Skeletal muscle tissue (tissue), 4 donors: ENCODE results near the gene CFDP1. TPM values are rescaled to one million over a fixed set of nuclear protein-coding genes. Genes with fewer than 3 reads are reported as not detected.
"Not testable (repeated sequence)": the region's sequence is repeated elsewhere in the genome, so short reads cannot be mapped to it uniquely, and the experiment has no call there.

Experiments
- H3K27ac ChIP-seq: one replicate; pipeline ENCODE4 v1.7.0; 2013; ENCODE audit warnings: mild to moderate bottlenecking, low read depth, low read length, inconsistent platforms
- H3K27me3 ChIP-seq, 3 donors: one replicate each; pipeline ENCODE4 v1.7.0; 2013; ENCODE audit warnings: low read length in 3 of 3; ENCODE audit not compliant: control insufficient read depth in 3 of 3, insufficient read depth in 3 of 3
- H3K36me3 ChIP-seq, 3 donors: one replicate each; pipeline ENCODE4 v1.7.0; 2013; ENCODE audit warnings: low read length in 3 of 3; ENCODE audit not compliant: control insufficient read depth in 3 of 3, insufficient read depth in 3 of 3
- H3K4me1 ChIP-seq, 3 donors: one replicate each; pipeline ENCODE4 v1.7.0; 2013; ENCODE audit warnings: low read length in 3 of 3, mild to moderate bottlenecking in 3 of 3; ENCODE audit not compliant: control insufficient read depth in 3 of 3, insufficient read depth in 3 of 3
- H3K4me3 ChIP-seq, 3 donors: one replicate each; pipeline ENCODE4 v1.7.0; 2013; ENCODE audit warnings: low read length in 3 of 3
- H3K9ac ChIP-seq, 3 donors: one replicate each; pipeline ENCODE4 v1.7.0; 2013; ENCODE audit warnings: low read length in 3 of 3, mild to moderate bottlenecking in 3 of 3, moderate library complexity in 2 of 3, low read depth in 1 of 3
- H3K9me3 ChIP-seq, 3 donors: one replicate each; pipeline ENCODE4 v1.7.0; 2013; ENCODE audit warnings: low read length in 3 of 3; ENCODE audit not compliant: control insufficient read depth in 3 of 3
- total RNA-seq: library from RNA; depleted of rRNA; stranded (reverse); fragments of >200 nt; gene quantifications from one replicate; pipeline ENCODE4 v1.2.3, GENCODE V29; 2014
- donor health status: Osteomylitis.

The CFDP1 gene
- total RNA-seq, 1 donor from 2014 or later: 49.6 TPM

- no peaks in the 10 kb centered on the region for H3K9me3 ChIP-seq
- no peaks in the 10 kb centered on the region for H3K27me3 ChIP-seq
- H3K36me3 ChIP-seq: peaks cover 12 to 21% (median 17%) of the 10 kb centered on the region in 3 donors
- no peak overlapping the region for H3K4me3 ChIP-seq
- H3K27ac ChIP-seq: no peak overlapping the region
- peaks cover 0 to 13% (median 0%) of the 10 kb centered on the region in 3 donors for H3K4me1 ChIP-seq
- no peak overlapping the region for H3K9ac ChIP-seq
Observed at GRCh38 chr16:75289189-75289588, 144.1 kb downstream of the CFDP1 start.

GRCh38 chr16:75288596-75289120 lies 144.6 kb downstream of the CFDP1 start:
- no peak overlapping the region for H3K27ac ChIP-seq
- no peaks in the 10 kb centered on the region for H3K9me3 ChIP-seq
- H3K4me3 ChIP-seq: no peak overlapping the region
- H3K36me3 ChIP-seq: peaks cover 12 to 21% (median 15%) of the 10 kb centered on the region in 3 donors
- H3K9ac ChIP-seq: no peak overlapping the region
- H3K4me1 ChIP-seq: peaks cover 0 to 13% (median 0%) of the 10 kb centered on the region in 3 donors
- no peaks in the 10 kb centered on the region for H3K27me3 ChIP-seq

GRCh38 chr16:75288181-75288580 lies 145.1 kb downstream of the CFDP1 start:
- Histone ChIP-seq H3K4me3 (no peak overlapping the region), H3K4me1 (peaks cover 0 to 13% (median 0%) of the 10 kb centered on the region in 3 donors), H3K9me3 (no peaks in the 10 kb centered on the region), H3K27me3 (no peaks in the 10 kb centered on the region), H3K9ac (no peak overlapping the region), H3K27ac (no peak overlapping the region), H3K36me3 (peaks cover 8 to 19% (median 11%) of the 10 kb centered on the region in 3 donors)

- peaks cover 0 to 13% (median 0%) of the 10 kb centered on the region in 3 donors for H3K4me1 ChIP-seq
- H3K9ac ChIP-seq: no peak overlapping the region
- no peak overlapping the region for H3K4me3 ChIP-seq
- H3K27ac ChIP-seq: no peak overlapping the region
- H3K9me3 ChIP-seq: no peaks in the 10 kb centered on the region
- H3K36me3 ChIP-seq: peaks cover 4 to 17% (median 11%) of the 10 kb centered on the region in 3 donors
- H3K27me3 ChIP-seq: no peaks in the 10 kb centered on the region
Observed at GRCh38 chr16:75287708-75288107, 145.6 kb downstream of the CFDP1 start.

GRCh38 chr16:75286389-75286788 lies 146.9 kb downstream of the CFDP1 start:
- H3K4me3 ChIP-seq: no peak overlapping the region
- H3K9me3 ChIP-seq: no peaks in the 10 kb centered on the region
- peaks cover 3 to 12% (median 9%) of the 10 kb centered on the region in 3 donors for H3K36me3 ChIP-seq
- no peaks in the 10 kb centered on the region for H3K27me3 ChIP-seq
- peaks cover 0 to 13% (median 0%) of the 10 kb centered on the region in 3 donors for H3K4me1 ChIP-seq
- no peak overlapping the region for H3K9ac ChIP-seq
- no peak overlapping the region for H3K27ac ChIP-seq

GRCh38 chr16:75282466-75283281 lies 150.6 kb downstream of the CFDP1 start:
- Histone ChIP-seq H3K27ac (no peak overlapping the region), H3K27me3 (no peaks in the 10 kb centered on the region), H3K4me1 (peaks cover 0 to 5% (median 5%) of the 10 kb centered on the region in 3 donors), H3K9me3 (no peaks in the 10 kb centered on the region), H3K36me3 (peaks cover 0 to 5% (median 4%) of the 10 kb centered on the region in 3 donors), H3K4me3 (no peak overlapping the region), H3K9ac (no peak overlapping the region)

GRCh38 chr16:75281826-75282225 lies 151.5 kb downstream of the CFDP1 start:
- Histone ChIP-seq H3K9ac (no peak overlapping the region), H3K4me3 (no peak overlapping the region), H3K27me3 (no peaks in the 10 kb centered on the region), H3K9me3 (no peaks in the 10 kb centered on the region), H3K36me3 (peaks cover 0 to 1% (median 0%) of the 10 kb centered on the region in 3 donors), H3K4me1 (peaks cover 0 to 5% (median 4%) of the 10 kb centered on the region in 3 donors), H3K27ac (no peak overlapping the region)

- H3K9me3 ChIP-seq, H3K4me3 ChIP-seq, H3K4me1 ChIP-seq, H3K27me3 ChIP-seq, H3K9ac ChIP-seq, H3K27ac ChIP-seq, H3K36me3 ChIP-seq: not testable (repeated sequence)
Observed at GRCh38 chr16:75281009-75281408, 152.3 kb downstream of the CFDP1 start.

GRCh38 chr16:75280331-75280804 lies 152.9 kb downstream of the CFDP1 start:
- Histone ChIP-seq H3K9ac (no peak overlapping the region), H3K27ac (no peak overlapping the region), H3K4me3 (no peak overlapping the region), H3K4me1 (peaks cover 0 to 5% (median 4%) of the 10 kb centered on the region in 3 donors), H3K9me3 (no peaks in the 10 kb centered on the region), H3K27me3 (no peaks in the 10 kb centered on the region), H3K36me3 (no peaks in the 10 kb centered on the region)

- peaks cover 0 to 5% (median 4%) of the 10 kb centered on the region in 3 donors for H3K4me1 ChIP-seq
- H3K27ac ChIP-seq: no peak overlapping the region
- no peaks in the 10 kb centered on the region for H3K27me3 ChIP-seq
- no peaks in the 10 kb centered on the region for H3K9me3 ChIP-seq
- H3K9ac ChIP-seq: no peak overlapping the region
- no peaks in the 10 kb centered on the region for H3K36me3 ChIP-seq
- H3K4me3 ChIP-seq: no peak overlapping the region
Observed at GRCh38 chr16:75279305-75279704, 154.0 kb downstream of the CFDP1 start.
